Measurements from ENCODE around the gene LIPC.

LIPC gene

DNA sequence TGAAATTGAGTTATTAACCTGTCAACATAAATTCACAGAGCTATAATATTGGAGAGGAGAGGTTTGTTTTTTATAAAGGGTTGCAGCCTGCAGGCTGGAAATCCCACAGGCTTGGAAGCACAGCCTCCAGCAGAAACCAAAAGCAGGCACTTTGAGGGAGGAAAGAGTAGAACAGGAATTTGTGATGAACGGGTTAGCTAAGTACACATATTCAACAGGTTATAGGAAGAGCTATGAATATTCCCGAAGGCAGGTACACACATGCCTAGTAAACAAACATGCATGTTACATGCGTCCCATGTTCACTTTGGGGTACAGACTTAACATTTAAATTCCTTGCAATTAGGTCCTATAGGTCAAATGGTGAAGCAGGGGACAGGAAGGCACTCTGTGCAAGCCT, 25.9 kb upstream of the LIPC start:
- in situ Hi-C loops (cut with MboI; ENCODE audit: low sequenced_read_pairs): no loop called here

GRCh38 chr15:58406811-58407210, 25.0 kb upstream of the LIPC start:
- in situ Hi-C loops (cut with MboI; ENCODE audit: low sequenced_read_pairs): no loop called here

DNA sequence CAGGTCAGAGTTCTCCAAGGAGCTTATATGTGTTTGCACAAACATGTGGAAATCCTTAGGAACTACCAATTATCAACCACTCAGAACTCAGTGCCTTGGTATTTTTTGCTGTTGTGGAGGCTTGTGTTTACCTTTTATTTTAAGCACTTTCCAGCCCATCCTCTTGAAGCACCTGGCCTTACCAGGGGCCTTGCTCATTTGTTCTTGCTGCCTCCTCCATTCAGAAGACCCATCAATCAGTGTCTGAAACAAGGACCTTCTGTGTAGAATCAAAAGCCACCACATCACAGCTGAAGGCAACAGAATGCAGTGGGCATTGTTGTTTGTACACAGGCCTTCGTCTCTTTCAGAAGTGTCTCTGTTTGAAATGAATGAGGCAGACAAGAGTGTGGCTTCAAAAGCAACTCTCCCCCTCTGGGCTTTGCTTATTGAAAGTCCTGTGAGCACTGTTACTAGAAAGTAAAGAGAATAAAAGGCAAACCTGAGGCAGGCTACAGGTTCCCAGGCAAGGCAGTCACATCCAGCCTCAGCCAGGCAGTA, 24.5 kb upstream of the LIPC start:
- in situ Hi-C loops (cut with MboI; ENCODE audit: low sequenced_read_pairs): no loop called here

DNA sequence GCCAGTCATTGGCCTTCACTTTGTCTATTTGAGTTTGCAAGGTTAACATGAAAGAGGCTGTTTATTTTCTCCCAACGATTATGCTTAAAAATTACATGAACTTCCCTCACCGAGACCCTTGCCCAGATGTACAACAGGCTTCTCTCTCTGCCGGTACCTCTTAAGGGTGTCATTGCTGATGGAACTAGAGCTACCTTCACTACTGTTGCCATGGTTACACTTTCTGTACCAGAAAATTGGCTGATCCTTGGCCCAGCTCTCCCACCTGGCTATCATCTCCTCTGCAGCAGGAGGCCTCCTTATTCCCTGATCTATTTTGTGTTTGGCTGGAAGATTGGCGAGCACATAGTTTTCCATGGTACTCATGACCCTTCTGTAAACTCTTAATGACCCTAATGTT, 24.0 kb upstream of the LIPC start:
- in situ Hi-C loops (cut with MboI; ENCODE audit: low sequenced_read_pairs): no loop called here

- in situ Hi-C loops (cut with MboI; ENCODE audit: low sequenced_read_pairs): no loop called here
Observed at GRCh38 chr15:58409861-58410260, 21.9 kb upstream of the LIPC start.

DNA sequence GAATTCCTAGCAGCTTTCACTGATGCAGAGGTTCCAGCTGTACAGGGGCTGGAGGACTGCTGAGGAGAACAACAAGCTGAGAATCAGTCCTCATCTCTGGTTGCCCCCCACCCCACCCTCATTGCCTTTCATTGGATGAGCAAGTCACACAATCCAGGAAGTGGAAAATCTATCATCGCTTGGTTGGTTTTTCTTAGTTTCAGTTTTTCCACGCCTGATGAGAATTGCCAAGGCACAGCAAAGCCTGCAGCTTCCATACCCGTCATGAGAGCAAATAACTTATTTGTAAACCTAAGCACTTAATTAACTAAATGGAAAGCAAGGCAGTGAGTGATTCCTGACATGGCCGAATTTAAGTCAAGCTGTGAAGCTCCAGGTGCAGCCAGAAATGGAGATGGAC, 21.4 kb upstream of the LIPC start:
- in situ Hi-C loops (cut with MboI; ENCODE audit: low sequenced_read_pairs): no loop called here

DNA sequence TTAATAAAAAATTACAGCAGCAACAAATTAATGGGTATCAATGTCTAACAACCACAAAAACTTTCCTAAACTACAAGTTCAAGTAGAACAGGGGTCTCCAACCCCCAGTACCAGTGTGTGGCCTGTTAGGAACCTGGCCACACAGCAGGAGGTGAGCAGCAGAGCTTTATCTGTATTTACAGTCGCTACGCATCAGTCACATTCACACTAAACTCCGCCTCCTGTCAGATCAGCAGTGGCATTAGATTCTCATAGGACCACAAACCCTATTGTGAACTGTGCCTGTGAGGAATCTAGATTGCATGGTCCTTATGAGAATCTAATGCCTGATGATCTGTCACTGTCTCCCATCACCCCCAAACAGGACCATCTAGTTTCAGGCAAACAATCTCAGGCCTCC, 18.5 kb upstream of the LIPC start:
- in situ Hi-C loops (cut with MboI; ENCODE audit: low sequenced_read_pairs): no loop called here

GRCh38 chr15:58415636-58416035, 16.2 kb upstream of the LIPC start:
- in situ Hi-C loops (cut with MboI; ENCODE audit: low sequenced_read_pairs): no loop called here

- in situ Hi-C loops (cut with MboI; ENCODE audit: low sequenced_read_pairs): no loop called here
Observed at GRCh38 chr15:58416963-58417362, 14.8 kb upstream of the LIPC start.

GRCh38 chr15:58418135-58418534, 13.7 kb upstream of the LIPC start:
- in situ Hi-C loops (cut with MboI; ENCODE audit: low sequenced_read_pairs): no loop called here

DNA sequence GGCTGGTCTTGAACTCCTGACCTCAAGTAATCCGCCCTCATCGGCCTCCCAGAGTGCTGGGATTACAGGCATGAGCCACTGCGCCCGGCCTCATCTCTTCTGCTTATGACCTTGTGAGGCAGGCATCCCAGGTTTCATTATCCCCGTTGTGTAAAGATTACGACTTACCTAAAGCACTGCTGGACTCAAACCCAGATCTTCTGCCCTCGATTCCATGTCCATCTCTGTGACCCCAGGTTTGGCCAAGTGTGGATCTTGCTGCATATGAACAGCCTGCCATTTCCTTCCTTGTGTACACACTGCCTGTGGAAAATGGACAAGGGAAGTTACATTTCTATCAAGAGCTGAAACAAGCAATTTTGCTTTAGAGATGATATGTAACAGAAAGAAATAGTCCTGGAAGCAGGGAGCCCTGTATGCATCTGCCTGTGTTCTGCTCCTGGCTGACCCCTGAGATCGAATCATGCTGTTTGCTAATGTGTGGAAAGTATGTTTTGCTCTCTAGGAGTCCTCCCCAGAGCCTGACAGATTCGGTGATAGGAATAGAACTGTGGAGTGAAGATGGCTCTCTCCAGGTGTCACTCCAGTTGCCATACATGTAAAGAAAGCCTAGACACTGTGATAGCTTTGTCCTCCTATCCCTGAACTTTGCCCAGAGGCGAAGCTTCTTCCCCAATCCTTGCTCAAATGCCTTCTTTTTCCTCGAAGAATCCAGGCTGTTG, 11.8 kb upstream of the LIPC start:
- in situ Hi-C loops (cut with MboI; ENCODE audit: low sequenced_read_pairs): no loop called here

DNA sequence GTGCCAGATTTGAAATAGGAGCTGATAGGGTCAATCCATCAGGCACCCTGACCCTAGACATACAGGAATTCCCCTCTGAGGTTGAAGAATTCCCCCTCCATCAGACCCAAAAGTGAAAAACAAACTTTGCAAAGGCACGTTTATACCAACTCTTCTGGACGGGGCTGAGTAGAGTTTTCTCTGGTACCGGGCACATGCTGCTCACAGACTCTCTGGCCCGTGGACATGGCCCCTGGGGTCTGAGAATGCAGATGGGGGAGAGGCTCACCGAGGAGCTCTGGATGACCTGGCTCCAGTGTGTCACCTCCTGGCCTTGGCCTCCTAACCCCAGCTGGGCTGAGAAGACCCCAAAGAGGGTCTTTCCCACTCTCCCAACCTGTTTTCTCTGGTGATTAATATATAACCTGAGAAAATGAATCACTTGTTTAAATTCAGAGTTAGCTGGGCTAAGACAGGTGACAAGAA, 11.2 kb upstream of the LIPC start:
- in situ Hi-C loops (cut with MboI; ENCODE audit: low sequenced_read_pairs): no loop called here

DNA sequence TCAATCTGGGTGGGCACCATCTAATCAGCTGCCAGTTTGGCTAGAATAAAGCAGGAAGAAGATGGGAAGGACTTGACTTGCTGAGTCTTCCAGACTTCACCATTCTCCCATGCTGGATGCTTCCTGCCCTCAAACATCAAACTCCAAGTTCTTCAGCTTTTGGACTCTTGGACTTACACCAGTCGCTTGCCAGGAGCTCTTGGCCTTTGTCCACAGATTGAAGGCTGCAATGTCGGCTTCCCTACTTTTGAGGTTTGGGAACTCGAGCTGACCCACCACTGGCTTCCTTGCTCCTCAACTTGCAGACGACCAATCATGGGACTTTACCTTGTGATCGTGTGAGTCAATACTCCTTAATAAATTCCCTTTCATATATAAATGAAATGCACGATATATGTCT, 8.6 kb upstream of the LIPC start:
- in situ Hi-C loops (cut with MboI; ENCODE audit: low sequenced_read_pairs): no loop called here

DNA sequence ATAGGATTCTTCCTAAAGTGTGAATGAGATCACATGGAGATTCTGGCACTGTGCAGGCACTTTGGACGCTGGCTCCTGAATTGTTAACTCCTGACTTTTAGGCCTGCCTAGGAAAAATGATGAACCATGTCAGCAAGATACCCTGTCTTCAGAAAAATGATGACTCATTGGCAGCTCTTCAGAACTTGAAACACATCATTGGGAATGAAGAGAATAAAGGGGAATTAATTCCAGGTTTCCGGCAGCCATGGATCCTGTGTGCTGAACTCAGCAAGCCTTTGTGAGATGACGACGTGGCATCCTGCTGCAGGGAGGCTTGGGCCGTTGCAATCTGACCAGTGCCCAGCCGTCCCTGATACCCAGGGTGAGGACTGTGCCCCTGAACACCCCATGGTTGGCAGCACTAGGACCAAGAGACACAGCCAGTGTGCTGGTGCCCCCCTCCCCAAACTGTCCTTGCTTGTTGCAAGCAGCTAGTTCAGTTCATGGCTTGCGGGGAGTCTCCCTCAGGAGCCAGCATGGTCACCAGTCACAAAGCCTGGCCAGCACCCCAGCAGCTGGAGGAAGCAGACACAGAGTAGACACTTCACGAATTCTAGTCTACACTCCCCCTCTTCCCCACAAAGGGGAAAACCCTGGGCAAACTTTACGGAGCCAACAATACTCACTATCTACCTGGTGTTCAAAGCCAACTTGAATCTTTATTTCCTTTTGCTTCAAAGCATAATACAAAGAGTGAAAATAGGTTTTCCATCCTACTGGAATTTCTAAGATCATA, 7.8 kb upstream of the LIPC start:
- in situ Hi-C loops (cut with MboI; ENCODE audit: low sequenced_read_pairs): no loop called here

GRCh38 chr15:58424722-58425121, 7.1 kb upstream of the LIPC start:
- in situ Hi-C loops (cut with MboI; ENCODE audit: low sequenced_read_pairs): no loop called here

- in situ Hi-C loops (cut with MboI; ENCODE audit: low sequenced_read_pairs): no loop called here
Observed at GRCh38 chr15:58425185-58425584, 6.6 kb upstream of the LIPC start.

GRCh38 chr15:58425834-58426233, 6.0 kb upstream of the LIPC start:
- in situ Hi-C loops (cut with MboI; ENCODE audit: low sequenced_read_pairs): no loop called here

- in situ Hi-C loops (cut with MboI; ENCODE audit: low sequenced_read_pairs): no loop called here
Observed at GRCh38 chr15:58426501-58426900, 5.3 kb upstream of the LIPC start.

- in situ Hi-C loops (cut with MboI; ENCODE audit: low sequenced_read_pairs): no loop called here
Observed at GRCh38 chr15:58427987-58428386, 3.8 kb upstream of the LIPC start.

GRCh38 chr15:58430224-58430787, 1.5 kb upstream of the LIPC start:
- in situ Hi-C loops (cut with MboI; ENCODE audit: low sequenced_read_pairs): no loop called here

GRCh38 chr15:58432401-58432800, 610 bp downstream of the LIPC start:
- in situ Hi-C loops (cut with MboI; ENCODE audit: low sequenced_read_pairs): no loop called here

All from HL-60/S4 (cell line).